Thyroid gland (tissue), 4 donors: ENCODE results near the gene OR1J1.
A peak's percentile ranks its signal among the peaks of the same experiment; 100 is the strongest.

Experiments
- CTCF ChIP-seq, 6 experiments: fragments of 200-600 bp in 3 of 6; fragments of 450-650 bp in 3 of 6; sonication (generic) in 3 of 6; IDR thresholded peaks; one replicate each; pipeline ENCODE4 v1.5.1; 2016 to 2019; ENCODE audit warnings: antibody characterized with exemption in 6 of 6, mild to moderate bottlenecking in 2 of 6, inconsistent platforms in 1 of 6, moderate library complexity in 1 of 6
- POLR2A ChIP-seq, 2 donors: fragments of 450-650 bp; IDR thresholded peaks; one replicate each; pipeline ENCODE4 v1.6.1; 2017; ENCODE audit warnings: antibody characterized with exemption in 2 of 2, mild to moderate bottlenecking in 2 of 2, moderate library complexity in 1 of 2

DNA sequence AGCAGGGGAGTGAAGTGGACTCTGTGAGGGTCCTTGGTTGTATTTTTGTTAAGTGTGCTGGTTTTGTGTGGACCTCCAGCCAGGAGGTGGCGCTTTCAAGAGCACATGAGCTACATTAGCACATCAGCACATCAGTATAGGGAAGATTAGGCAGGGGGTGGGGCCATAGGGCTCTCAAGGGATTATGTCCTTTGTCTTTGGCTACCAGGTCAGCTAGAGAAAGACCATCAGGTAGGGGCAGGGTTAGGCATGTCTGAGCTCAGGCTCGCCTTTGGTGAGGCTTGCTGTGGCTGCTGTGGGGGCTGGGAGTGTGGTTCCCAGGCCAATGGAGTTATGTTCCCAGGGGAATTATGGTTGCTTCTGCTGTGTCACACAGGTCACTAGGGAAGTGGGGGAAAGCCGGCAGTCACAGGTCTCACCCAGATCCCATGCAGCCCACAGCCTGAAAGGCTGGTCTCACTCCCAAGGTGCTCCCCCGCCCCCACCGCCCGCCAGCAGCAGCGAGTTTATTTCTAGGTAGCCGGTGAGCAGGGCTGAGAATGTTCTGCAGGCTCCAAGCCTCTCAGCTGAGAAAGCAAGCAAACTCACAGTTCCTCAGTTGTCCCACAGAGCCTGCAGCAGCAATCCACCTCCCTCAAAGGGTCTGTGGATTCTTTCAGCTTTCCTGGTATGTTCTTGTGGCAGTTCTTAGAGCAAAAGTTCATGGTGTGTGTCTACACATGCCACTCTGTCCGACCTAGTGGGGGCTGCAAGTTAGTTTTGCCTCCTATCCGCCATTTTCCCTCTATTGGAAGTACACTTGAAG lies 13.7 kb downstream of the OR1J1 start:
- TF ChIP-seq CTCF (IDR thresholded peaks at IDR 0.05): peak in 1 of 6 experiments; percentile 10
- no peak for TF ChIP-seq POLR2A (IDR thresholded peaks at IDR 0.05)
